KMS-11 (cell line): Measurements from ENCODE around the gene SCAP.

Source experiments
- H2AFZ ChIP-seq: fragments of 200-600 bp; sonication (generic); 2 replicates; pipeline ENCODE4 v1.6.1; 2016; ENCODE audit warnings: antibody characterized with exemption, mixed run types, low read depth
- H3K27ac ChIP-seq: fragments of 200-600 bp; sonication (generic); 2 replicates; pipeline ENCODE4 v1.6.1; 2016; ENCODE audit warnings: mild to moderate bottlenecking, mixed run types
- H3K27me3 ChIP-seq: fragments of 200-600 bp; sonication (generic); 2 replicates; pipeline ENCODE4 v1.6.1; 2017; ENCODE audit warnings: mild to moderate bottlenecking, low read depth, mixed run types, moderate library complexity; ENCODE audit not compliant: insufficient read depth
- H3K36me3 ChIP-seq: fragments of 200-600 bp; sonication (generic); 2 replicates; pipeline ENCODE4 v1.6.1; 2017; ENCODE audit warnings: mild to moderate bottlenecking, mixed run types; ENCODE audit not compliant: insufficient read depth
- H3K4me1 ChIP-seq: fragments of 200-600 bp; sonication (generic); 2 replicates; pipeline ENCODE4 v1.6.1; 2016; ENCODE audit warnings: mild to moderate bottlenecking, low read depth, mixed run types; ENCODE audit not compliant: poor library complexity, severe bottlenecking
- H3K4me2 ChIP-seq: fragments of 200-600 bp; sonication (generic); 2 replicates; pipeline ENCODE4 v1.7.0; 2016; ENCODE audit warnings: mild to moderate bottlenecking, mixed run types
- H3K4me3 ChIP-seq: fragments of 200-600 bp; sonication (generic); IDR thresholded peaks from 2 replicates; pipeline ENCODE4 v1.6.1; 2017; ENCODE audit warnings: low read depth, low read length, mixed read lengths; ENCODE audit not compliant: insufficient read depth
- H3K79me2 ChIP-seq: fragments of 200-600 bp; sonication (generic); 2 replicates; pipeline ENCODE4 v1.6.1; 2016; ENCODE audit warnings: low read depth, mixed run types; ENCODE audit not compliant: insufficient read depth
- H3K9ac ChIP-seq: fragments of 200-600 bp; sonication (generic); 2 replicates; pipeline ENCODE4 v1.6.1; 2016; ENCODE audit warnings: mild to moderate bottlenecking, mixed run types
- H4K20me1 ChIP-seq: fragments of 200-600 bp; sonication (generic); 2 replicates; pipeline ENCODE4 v1.6.1; 2016; ENCODE audit warnings: mild to moderate bottlenecking, mixed run types; ENCODE audit not compliant: insufficient read depth
- TF ChIP-seq, protein P1 (sequence below): fragments of 200-600 bp; sonication (generic); conservative IDR thresholded peaks from 2 replicates; pipeline ENCODE4 v1.6.1; 2017; ENCODE audit warnings: low read depth, mild to moderate bottlenecking, antibody characterized with exemption, low read length, moderate library complexity, mixed read lengths

Gene SCAP

GRCh38 chr3:47476644-47477199, 981 bp upstream of the SCAP start:
- Histone ChIP-seq H3K4me2 (no peak overlapping the region), H3K36me3 (no peaks in the 10 kb centered on the region), H4K20me1 (no peaks in the 10 kb centered on the region), H2AFZ (no peak overlapping the region), H3K4me3 (no peak overlapping the region), H3K9ac (no peak overlapping the region), H3K4me1 (peaks cover 5% of the 10 kb centered on the region), H3K27me3 (no peaks in the 10 kb centered on the region), H3K79me2 (peaks cover 18% of the 10 kb centered on the region; the same call in 1 of the 2 replicates), H3K27ac (no peak overlapping the region)
- TF ChIP-seq, protein P1, sequence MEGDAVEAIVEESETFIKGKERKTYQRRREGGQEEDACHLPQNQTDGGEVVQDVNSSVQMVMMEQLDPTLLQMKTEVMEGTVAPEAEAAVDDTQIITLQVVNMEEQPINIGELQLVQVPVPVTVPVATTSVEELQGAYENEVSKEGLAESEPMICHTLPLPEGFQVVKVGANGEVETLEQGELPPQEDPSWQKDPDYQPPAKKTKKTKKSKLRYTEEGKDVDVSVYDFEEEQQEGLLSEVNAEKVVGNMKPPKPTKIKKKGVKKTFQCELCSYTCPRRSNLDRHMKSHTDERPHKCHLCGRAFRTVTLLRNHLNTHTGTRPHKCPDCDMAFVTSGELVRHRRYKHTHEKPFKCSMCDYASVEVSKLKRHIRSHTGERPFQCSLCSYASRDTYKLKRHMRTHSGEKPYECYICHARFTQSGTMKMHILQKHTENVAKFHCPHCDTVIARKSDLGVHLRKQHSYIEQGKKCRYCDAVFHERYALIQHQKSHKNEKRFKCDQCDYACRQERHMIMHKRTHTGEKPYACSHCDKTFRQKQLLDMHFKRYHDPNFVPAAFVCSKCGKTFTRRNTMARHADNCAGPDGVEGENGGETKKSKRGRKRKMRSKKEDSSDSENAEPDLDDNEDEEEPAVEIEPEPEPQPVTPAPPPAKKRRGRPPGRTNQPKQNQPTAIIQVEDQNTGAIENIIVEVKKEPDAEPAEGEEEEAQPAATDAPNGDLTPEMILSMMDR: no peak

DNA sequence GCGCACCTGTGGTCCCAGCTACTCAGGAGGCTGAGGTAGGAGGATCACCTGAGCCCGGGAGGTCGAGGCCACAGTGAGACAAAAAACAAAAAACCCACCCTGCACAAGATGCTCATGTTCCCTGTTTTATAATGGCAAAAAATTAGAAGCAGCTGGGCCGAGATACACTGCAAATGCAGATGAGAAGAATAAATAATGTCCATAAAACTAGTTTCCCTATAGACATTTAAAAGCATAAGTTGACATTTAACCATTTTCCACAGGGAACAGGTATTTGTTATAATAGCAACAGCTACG, 537 bp upstream of the SCAP start:
- TF ChIP-seq, protein P1: peak; percentile 43
- Histone ChIP-seq H3K36me3 (no peaks in the 10 kb centered on the region), H3K79me2 (peaks cover 23% of the 10 kb centered on the region; the same call in 1 of the 2 replicates), H3K9ac (no peak overlapping the region; the same call in 1 of the 2 replicates), H3K4me3 (peak overlapping the region; percentile 5), H3K27me3 (no peaks in the 10 kb centered on the region), H3K27ac (no peak overlapping the region), H3K4me1 (peaks cover 5% of the 10 kb centered on the region), H2AFZ (peak overlapping the region; percentile 84; the same call in 1 of the 2 replicates), H4K20me1 (no peaks in the 10 kb centered on the region), H3K4me2 (0 out of 2 replicates have a peak overlapping the region, but pooled peaks have one; percentile 26)

DNA sequence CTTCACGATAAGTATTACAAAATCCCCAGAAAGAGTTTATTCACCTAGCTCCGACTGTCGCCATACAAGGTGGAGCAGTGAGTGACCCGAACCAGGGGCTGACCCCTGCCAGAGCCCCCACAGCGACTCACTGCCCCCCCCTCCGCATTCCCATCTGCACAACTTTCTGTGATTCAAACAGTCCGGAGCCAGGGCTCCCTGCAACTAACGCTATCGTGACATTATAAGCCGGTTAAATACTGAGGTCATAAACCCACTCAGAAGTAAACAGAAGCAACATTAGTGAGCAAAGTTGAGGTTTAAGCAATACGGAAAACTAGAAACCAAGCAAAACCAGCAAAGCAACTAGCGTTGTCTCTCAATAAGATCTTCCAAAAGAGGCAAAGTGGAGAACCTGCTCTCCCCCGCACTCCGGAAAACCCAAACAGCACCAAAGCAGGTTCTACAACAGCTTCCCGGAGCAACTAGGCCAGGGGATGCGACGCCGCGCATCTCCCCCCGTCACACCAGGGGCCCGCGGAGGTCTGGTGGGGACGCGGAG, 642 bp downstream of the SCAP start:
- peak overlapping the region; percentile 82 for H3K4me2 ChIP-seq
- peak overlapping the region; percentile 49; the same call in 1 of the 2 replicates for H3K27ac ChIP-seq
- H3K9ac ChIP-seq: peak overlapping the region; percentile 66; the same call in 1 of the 2 replicates
- no peaks in the 10 kb centered on the region for H4K20me1 ChIP-seq
- H3K79me2 ChIP-seq: peaks cover 28% of the 10 kb centered on the region; the same call in 1 of the 2 replicates
- peak overlapping the region; percentile 64 for H2AFZ ChIP-seq
- TF ChIP-seq, protein P1: no peak
- H3K4me3 ChIP-seq: peak overlapping the region; percentile 60
- H3K4me1 ChIP-seq: peaks cover 5% of the 10 kb centered on the region
- H3K36me3 ChIP-seq: no peaks in the 10 kb centered on the region
- no peaks in the 10 kb centered on the region for H3K27me3 ChIP-seq

DNA sequence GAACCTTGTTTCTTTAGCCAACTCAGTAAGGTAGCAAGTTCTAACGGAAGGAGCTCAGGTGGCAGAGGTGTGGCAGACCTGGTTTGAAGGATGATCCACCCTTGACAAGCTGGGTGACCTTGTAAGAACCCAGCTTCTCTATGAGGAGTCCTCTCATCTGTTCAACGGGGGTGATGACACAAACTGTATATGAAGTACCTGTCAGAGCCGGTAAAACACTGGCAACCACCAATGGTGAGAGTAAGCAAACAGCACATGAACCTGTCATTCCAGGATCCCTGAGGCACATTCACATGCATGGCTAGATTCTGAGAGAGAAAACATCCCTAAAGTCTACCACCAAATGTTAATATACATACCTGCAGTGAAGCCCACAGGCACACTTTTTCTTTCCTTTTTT, 2.4 kb downstream of the SCAP start:
- Histone ChIP-seq H3K4me1 (peaks cover 5% of the 10 kb centered on the region), H3K9ac (no peak overlapping the region), H2AFZ (no peak overlapping the region), H3K36me3 (no peaks in the 10 kb centered on the region), H4K20me1 (no peaks in the 10 kb centered on the region), H3K79me2 (peaks cover 42% of the 10 kb centered on the region; the same call in 1 of the 2 replicates), H3K4me3 (no peak overlapping the region), H3K4me2 (no peak overlapping the region), H3K27me3 (no peaks in the 10 kb centered on the region), H3K27ac (no peak overlapping the region)
- TF ChIP-seq, protein P1: no peak
